ENCODE results near the gene SUMO1. TPM values are rescaled to one million over a fixed set of nuclear protein-coding genes. Genes with fewer than 3 reads are reported as not detected.

SUMO1 gene
- total and polyA plus RNA-seq, 2 experiments from 2014 or later, result 217 to 507 TPM

- TF ChIP-seq ZNF331 (CRISPR knock-in tag; IDR thresholded peaks at IDR 0.05; ENCODE audit: low read depth), result no peak
Measured at GRCh38 chr2:202238234-202239197, at the start of gene SUMO1 (continued).

GRCh38 chr2:202286595-202286994 lies 48.2 kb upstream of the SUMO1 start:
- Histone ChIP-seq H2AFZ (no peak overlapping the region), H3K27ac (ENCODE audit: low read depth) (peak overlapping the region; percentile 64; the same call in 1 of the 2 replicates), H3K27me3 (ENCODE audit: insufficient read depth) (no peaks in the 10 kb centered on the region), H3K4me2 (no peak overlapping the region), H4K20me1 (replicated peaks; ENCODE audit: insufficient read depth) (peaks cover 35% of the 10 kb centered on the region), H3K79me2 (replicated peaks; ENCODE audit: insufficient read depth) (peaks cover 53% of the 10 kb centered on the region), H3F3A (replicated peaks; ENCODE audit: low read depth) (peaks cover 34% of the 10 kb centered on the region), H3K36me3 (ENCODE audit: insufficient read depth) (peaks cover 92% of the 10 kb centered on the region), H3K4me3 (no peak overlapping the region), H3K9me2 (ENCODE audit: insufficient read depth) (no peaks in the 10 kb centered on the region), H3K4me1 (ENCODE audit: insufficient read depth) (no peaks in the 10 kb centered on the region)
- H3K36me3 Mint-ChIP-seq (ENCODE audit: low read depth), result peaks cover 95% of the 10 kb centered on the region
- no peak for DNase-seq (ENCODE audit: low spot score)
- no peaks in the 10 kb centered on the region for H3K9me3 Mint-ChIP-seq
- no peak overlapping the region for H3K27ac Mint-ChIP-seq
- H3K4me1 Mint-ChIP-seq, result no peaks in the 10 kb centered on the region
- no peak overlapping the region for H3K4me3 Mint-ChIP-seq
- no peaks in the 10 kb centered on the region for H3K27me3 Mint-ChIP-seq (ENCODE audit: insufficient read depth, low read depth, poor library complexity)
- ATAC-seq, result no peak
- TF ChIP-seq POLR2AphosphoS5 (IDR thresholded peaks at IDR 0.05; ENCODE audit: low read depth), result no peak
- no peak for TF ChIP-seq REST (IDR thresholded peaks at IDR 0.05; ENCODE audit: unreplicated experiment)
- TF ChIP-seq ETS1 (IDR thresholded peaks at IDR 0.05), result no peak
- no peak for TF ChIP-seq ZNF114 (CRISPR knock-in tag; IDR thresholded peaks at IDR 0.05)
- TF ChIP-seq NANOG (IDR thresholded peaks at IDR 0.05; ENCODE audit: borderline replicate concordance), result no peak
- TF ChIP-seq JUNB (IDR thresholded peaks at IDR 0.05; ENCODE audit: unreplicated experiment), result no peak
- TF ChIP-seq ZNF462 (CRISPR knock-in tag; IDR thresholded peaks at IDR 0.05), result no peak
- TF ChIP-seq EZH2 (IDR thresholded peaks at IDR 0.05; ENCODE audit: low read depth, unreplicated experiment), result no peak
- no peak for TF ChIP-seq ZNF331 (CRISPR knock-in tag; IDR thresholded peaks at IDR 0.05; ENCODE audit: low read depth)
- TF ChIP-seq CTCF (conservative IDR thresholded peaks at IDR 0.05; ENCODE audit: low read depth in 2 of 2), result no peak
- TF ChIP-seq CREB1 (CRISPR knock-in tag; IDR thresholded peaks at IDR 0.05; ENCODE audit: low read depth), result no peak
